NCI-H2196 treated with DMSO at 0.1 percent for 48 hours (cell line): ENCODE data around the gene APBA1.

Experiments
- DNase-seq: peaks from one replicate; lab custom pipeline; 2025; ENCODE audit not compliant: unreplicated experiment; lab: John Stamatoyannopoulos, UW

The APBA1 gene

GRCh38 chr9:69377981-69378380, 294.2 kb downstream of the APBA1 start:
- DNase-seq = no peak
